Measurements from ENCODE around the gene NDUFB6. TPM values are rescaled to one million over a fixed set of nuclear protein-coding genes. Genes with fewer than 3 reads are reported as not detected.

NDUFB6 gene
- total RNA-seq, 1 experiment from 2014 or later = 60.2 TPM

DNA sequence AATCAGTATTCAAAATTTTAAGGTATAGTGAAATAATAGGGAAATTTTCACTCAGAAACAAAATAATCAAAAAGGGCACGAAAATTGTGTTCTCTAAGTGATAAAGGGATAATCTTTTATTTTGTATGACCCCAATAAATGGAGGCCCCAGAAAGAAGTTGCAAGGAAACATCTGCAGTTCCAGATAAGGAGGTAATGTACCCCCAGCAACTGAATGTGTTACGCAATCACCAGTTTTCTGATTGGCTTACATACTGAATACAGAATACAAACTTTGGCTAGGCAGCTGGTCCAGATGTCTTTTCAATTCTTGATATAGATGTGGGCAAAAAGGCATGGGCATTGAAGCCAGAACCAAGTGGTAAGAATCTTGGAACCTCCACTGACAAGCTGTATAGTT lies 18.9 kb downstream of the NDUFB6 start:
- no peaks in the 10 kb centered on the region for H3K23me2 ChIP-seq (ENCODE audit: insufficient read length, low read depth, low read length, poor library complexity, severe bottlenecking)
- H3K4me1 Mint-ChIP-seq = peaks cover 12 to 13% of the 10 kb centered on the region in 2 experiments
- no peak overlapping the region for H2BK120ac ChIP-seq (ENCODE audit: low read depth, low read length, poor library complexity, severe bottlenecking)
- H3K79me1 ChIP-seq (ENCODE audit: insufficient read depth, low read depth, low read length, poor library complexity, severe bottlenecking) = no peaks in the 10 kb centered on the region
- no peaks in the 10 kb centered on the region for H3K27me3 ChIP-seq (ENCODE audit: insufficient read depth, low read length)
- no peak overlapping the region for H3K23ac ChIP-seq (ENCODE audit: insufficient read length, low read depth, low read length)
- no peaks in the 10 kb centered on the region for H4K20me1 ChIP-seq (ENCODE audit: control insufficient read depth, insufficient read depth, insufficient read length)
- H3K18ac ChIP-seq (ENCODE audit: insufficient read length, low read depth, low read length) = no peak overlapping the region
- no peaks in the 10 kb centered on the region; the same call in 1 of the 2 replicates for H3K27me3 Mint-ChIP-seq (ENCODE audit: low read depth)
- no peak overlapping the region for H3K27ac Mint-ChIP-seq
- no peaks in the 10 kb centered on the region for H3K9me3 ChIP-seq (ENCODE audit: control insufficient read depth, low read depth, low read length)
- no peak overlapping the region for H2BK5ac ChIP-seq (ENCODE audit: insufficient read length, low read length)
- H3K9me3 Mint-ChIP-seq = no peaks in the 10 kb centered on the region; a peak in 1 of 5 replicates
- no peak overlapping the region for H2AFZ ChIP-seq (ENCODE audit: low read length)
- no peak overlapping the region for H3K4ac ChIP-seq (ENCODE audit: low read depth, low read length)
- no peaks in the 10 kb centered on the region; the same call in 1 of the 2 replicates for H3K4me1 ChIP-seq (ENCODE audit: insufficient read depth, low read length)
- H3K4me2 ChIP-seq (ENCODE audit: insufficient read depth, insufficient read length, low read length) = no peak overlapping the region
- TF ChIP-seq, protein P1, sequence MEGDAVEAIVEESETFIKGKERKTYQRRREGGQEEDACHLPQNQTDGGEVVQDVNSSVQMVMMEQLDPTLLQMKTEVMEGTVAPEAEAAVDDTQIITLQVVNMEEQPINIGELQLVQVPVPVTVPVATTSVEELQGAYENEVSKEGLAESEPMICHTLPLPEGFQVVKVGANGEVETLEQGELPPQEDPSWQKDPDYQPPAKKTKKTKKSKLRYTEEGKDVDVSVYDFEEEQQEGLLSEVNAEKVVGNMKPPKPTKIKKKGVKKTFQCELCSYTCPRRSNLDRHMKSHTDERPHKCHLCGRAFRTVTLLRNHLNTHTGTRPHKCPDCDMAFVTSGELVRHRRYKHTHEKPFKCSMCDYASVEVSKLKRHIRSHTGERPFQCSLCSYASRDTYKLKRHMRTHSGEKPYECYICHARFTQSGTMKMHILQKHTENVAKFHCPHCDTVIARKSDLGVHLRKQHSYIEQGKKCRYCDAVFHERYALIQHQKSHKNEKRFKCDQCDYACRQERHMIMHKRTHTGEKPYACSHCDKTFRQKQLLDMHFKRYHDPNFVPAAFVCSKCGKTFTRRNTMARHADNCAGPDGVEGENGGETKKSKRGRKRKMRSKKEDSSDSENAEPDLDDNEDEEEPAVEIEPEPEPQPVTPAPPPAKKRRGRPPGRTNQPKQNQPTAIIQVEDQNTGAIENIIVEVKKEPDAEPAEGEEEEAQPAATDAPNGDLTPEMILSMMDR (conservative IDR thresholded peaks at IDR 0.05) = no peak
- no peak overlapping the region for H4K91ac ChIP-seq (ENCODE audit: insufficient read length, low read depth, low read length)
- no peak overlapping the region for H3K27ac ChIP-seq (ENCODE audit: insufficient read length, low read depth, low read length)
- H2BK15ac ChIP-seq (ENCODE audit: low read depth, low read length) = no peak overlapping the region
- WGBS (ENCODE audit: extremely low coverage, insufficient read length, low lambda C conversion rate) = no CpG with 5 or more reads among the region's 2 CpGs
- H3K9ac ChIP-seq (ENCODE audit: extremely low read depth, insufficient read length, low read length) = no peak overlapping the region
- H3K4me3 Mint-ChIP-seq = no peak overlapping the region
- no peak overlapping the region for H3K56ac ChIP-seq (ENCODE audit: insufficient read length, low read depth, low read length)
- H3K36me3 Mint-ChIP-seq (ENCODE audit: insufficient read depth in 1 of 3, low read depth in 3 of 3) = peaks cover 2 to 13% (median 9%) of the 10 kb centered on the region in 3 experiments; a peak in 3 of 7 replicates
- DNase-seq = no peak
- H3T11ph ChIP-seq (ENCODE audit: low read length) = no peak overlapping the region
- no peak overlapping the region for H2AK5ac ChIP-seq (ENCODE audit: insufficient read length, low read length)
- H4K5ac ChIP-seq (ENCODE audit: insufficient read length, low read depth, low read length) = no peak overlapping the region
- H2BK20ac ChIP-seq (ENCODE audit: low read depth, low read length, poor library complexity, severe bottlenecking) = no peak overlapping the region
- no peak overlapping the region for H4K8ac ChIP-seq (replicated peaks; ENCODE audit: insufficient read length, low read depth, low read length)
- H3K14ac ChIP-seq (ENCODE audit: insufficient read depth, low read length) = no peak overlapping the region
- no peak overlapping the region for H2BK12ac ChIP-seq (ENCODE audit: insufficient read length, low read depth, low read length)
- peaks cover 14% of the 10 kb centered on the region for H3K79me2 ChIP-seq (ENCODE audit: insufficient read depth, low read length)

All from H9 (cell line).